HEK293 (cell line): ENCODE measurements around the gene HDAC8.
A peak's percentile ranks its signal among the peaks of the same experiment; 100 is the strongest.

Experiments
- CTCF ChIA-PET: fragments of 350-600 bp; formaldehyde crosslinking; extraction: SDS; loops from one replicate; lab custom pipeline; 2021; ENCODE audit warnings: antibody characterized with exemption; lab: Yijun Ruan, JAX
- POLR2A ChIA-PET: fragments of 300-600 bp; formaldehyde crosslinking; extraction: SDS; loops from one replicate; lab custom pipeline; 2020; ENCODE audit warnings: antibody characterized with exemption, inconsistent platforms; lab: Yijun Ruan, JAX
- H3K27ac ChIP-seq: fragments of 200-500 bp; sonication (Bioruptor generic); 2 replicates; pipeline ENCODE4 v1.5.1; 2014; ENCODE audit warnings: low read depth, low read length, control low read depth, inconsistent platforms; ENCODE audit errors: extremely low read depth
- H3K36me3 ChIP-seq, 2 experiments: fragments of 200-500 bp in 1 of 2; sonication (Bioruptor generic) in 1 of 2; 1 replicate in 1 of 2; 2 replicates in 1 of 2; pipeline ENCODE4 v1.5.1; 2014 to 2017; ENCODE audit warnings: inconsistent platforms in 2 of 2, low read length in 2 of 2; ENCODE audit not compliant: control insufficient read depth in 2 of 2, insufficient read depth in 1 of 2
- H3K4me1 ChIP-seq: fragments of 200-500 bp; sonication (Bioruptor generic); 2 replicates; pipeline ENCODE4 v1.5.1; 2014; ENCODE audit warnings: mild to moderate bottlenecking, low read length, inconsistent platforms; ENCODE audit not compliant: control insufficient read depth, insufficient read depth
- H3K4me3 ChIP-seq: 2 replicates; pipeline ENCODE4 v1.5.1; 2011; ENCODE audit warnings: low read depth, mild to moderate bottlenecking, control low read depth, low read length, moderate library complexity
- H3K9me3 ChIP-seq: fragments of 200-500 bp; sonication (Bioruptor generic); 2 replicates; pipeline ENCODE4 v1.5.1; 2014; ENCODE audit warnings: low read depth, low read length, inconsistent platforms; ENCODE audit not compliant: control insufficient read depth, insufficient read depth
- ZNF221 ChIP-seq: fragments of 450-650 bp; formaldehyde crosslinking; IDR thresholded peaks from 2 replicates; pipeline ENCODE4 v1.5.1; 2017; ENCODE audit warnings: missing biosample characterization, missing genetic modification characterization, borderline replicate concordance
- ZNF404 ChIP-seq: fragments of 450-650 bp; formaldehyde crosslinking; IDR thresholded peaks from 2 replicates; pipeline ENCODE4 v1.5.1; 2017; ENCODE audit warnings: missing biosample characterization, missing genetic modification characterization
- ZNF521 ChIP-seq: fragments of 450-650 bp; formaldehyde crosslinking; IDR thresholded peaks from 2 replicates; pipeline ENCODE4 v1.5.1; 2017; ENCODE audit warnings: missing biosample characterization, mild to moderate bottlenecking, missing genetic modification characterization
- ZSCAN23 ChIP-seq: fragments of 450-650 bp; formaldehyde crosslinking; IDR thresholded peaks from 2 replicates; pipeline ENCODE4 v1.5.1; 2016; ENCODE audit warnings: missing biosample characterization, missing genetic modification characterization
- TF ChIP-seq, protein P1 (sequence below): fragments of 450-650 bp; formaldehyde crosslinking; IDR thresholded peaks from 2 replicates; pipeline ENCODE4 v1.5.1; 2016; ENCODE audit warnings: missing biosample characterization, missing genetic modification characterization, borderline replicate concordance
- TF ChIP-seq, protein P2 (sequence below): fragments of 450-650 bp; formaldehyde crosslinking; IDR thresholded peaks from 2 replicates; pipeline ENCODE4 v1.5.1; 2016; ENCODE audit warnings: missing biosample characterization, missing genetic modification characterization
- TF ChIP-seq, protein P3 (sequence below): fragments of 450-650 bp; formaldehyde crosslinking; IDR thresholded peaks from 2 replicates; pipeline ENCODE4 v1.5.1; 2016; ENCODE audit warnings: missing biosample characterization, missing genetic modification characterization
- TF ChIP-seq, protein P4 (sequence below): fragments of 450-650 bp; formaldehyde crosslinking; IDR thresholded peaks from 2 replicates; pipeline ENCODE4 v1.5.1; 2016; ENCODE audit warnings: missing biosample characterization, missing genetic modification characterization
- TF ChIP-seq, protein P5 (sequence below): fragments of 450-650 bp; formaldehyde crosslinking; IDR thresholded peaks from 2 replicates; pipeline ENCODE4 v1.5.1; 2016; ENCODE audit warnings: missing biosample characterization, missing genetic modification characterization
- TF ChIP-seq, protein P6 (sequence below): fragments of 450-650 bp; formaldehyde crosslinking; IDR thresholded peaks from 2 replicates; pipeline ENCODE4 v1.5.1; 2016; ENCODE audit warnings: missing biosample characterization, missing genetic modification characterization
- TF ChIP-seq, protein P7 (sequence below): fragments of 450-650 bp; formaldehyde crosslinking; conservative IDR thresholded peaks from 2 replicates; pipeline ENCODE4 v1.5.1; 2016; ENCODE audit warnings: low read depth, missing biosample characterization, missing genetic modification characterization

HDAC8 gene

DNA sequence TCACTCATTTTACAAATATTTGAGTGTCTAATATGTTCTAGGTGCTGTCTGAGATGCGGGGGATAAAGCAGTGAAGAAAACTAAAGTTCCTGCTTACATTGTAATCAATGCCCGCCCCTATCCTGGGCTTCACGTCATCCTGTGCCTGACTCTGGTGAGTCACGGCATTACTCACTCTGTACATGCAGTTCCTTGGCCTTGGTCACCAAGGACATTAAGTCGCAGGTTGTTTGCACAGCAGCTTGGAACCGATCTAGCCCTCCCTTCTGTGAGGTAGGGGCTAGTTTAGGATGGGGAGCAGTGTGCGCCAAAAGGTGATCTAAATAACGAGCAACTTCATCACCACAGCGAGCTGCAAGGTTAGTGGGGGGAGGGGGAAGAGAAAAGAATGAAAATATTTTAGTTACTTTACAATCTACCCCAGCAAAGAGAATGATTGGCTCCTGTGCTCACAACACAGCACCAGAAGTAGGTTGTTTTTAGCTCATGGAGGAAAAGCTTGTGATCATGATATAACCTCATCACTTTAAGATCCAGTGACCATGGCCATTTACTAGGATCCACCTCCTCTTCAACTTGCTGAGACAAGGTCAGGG, 48.0 kb upstream of the HDAC8 start (continued):
- TF ChIP-seq, protein P1, sequence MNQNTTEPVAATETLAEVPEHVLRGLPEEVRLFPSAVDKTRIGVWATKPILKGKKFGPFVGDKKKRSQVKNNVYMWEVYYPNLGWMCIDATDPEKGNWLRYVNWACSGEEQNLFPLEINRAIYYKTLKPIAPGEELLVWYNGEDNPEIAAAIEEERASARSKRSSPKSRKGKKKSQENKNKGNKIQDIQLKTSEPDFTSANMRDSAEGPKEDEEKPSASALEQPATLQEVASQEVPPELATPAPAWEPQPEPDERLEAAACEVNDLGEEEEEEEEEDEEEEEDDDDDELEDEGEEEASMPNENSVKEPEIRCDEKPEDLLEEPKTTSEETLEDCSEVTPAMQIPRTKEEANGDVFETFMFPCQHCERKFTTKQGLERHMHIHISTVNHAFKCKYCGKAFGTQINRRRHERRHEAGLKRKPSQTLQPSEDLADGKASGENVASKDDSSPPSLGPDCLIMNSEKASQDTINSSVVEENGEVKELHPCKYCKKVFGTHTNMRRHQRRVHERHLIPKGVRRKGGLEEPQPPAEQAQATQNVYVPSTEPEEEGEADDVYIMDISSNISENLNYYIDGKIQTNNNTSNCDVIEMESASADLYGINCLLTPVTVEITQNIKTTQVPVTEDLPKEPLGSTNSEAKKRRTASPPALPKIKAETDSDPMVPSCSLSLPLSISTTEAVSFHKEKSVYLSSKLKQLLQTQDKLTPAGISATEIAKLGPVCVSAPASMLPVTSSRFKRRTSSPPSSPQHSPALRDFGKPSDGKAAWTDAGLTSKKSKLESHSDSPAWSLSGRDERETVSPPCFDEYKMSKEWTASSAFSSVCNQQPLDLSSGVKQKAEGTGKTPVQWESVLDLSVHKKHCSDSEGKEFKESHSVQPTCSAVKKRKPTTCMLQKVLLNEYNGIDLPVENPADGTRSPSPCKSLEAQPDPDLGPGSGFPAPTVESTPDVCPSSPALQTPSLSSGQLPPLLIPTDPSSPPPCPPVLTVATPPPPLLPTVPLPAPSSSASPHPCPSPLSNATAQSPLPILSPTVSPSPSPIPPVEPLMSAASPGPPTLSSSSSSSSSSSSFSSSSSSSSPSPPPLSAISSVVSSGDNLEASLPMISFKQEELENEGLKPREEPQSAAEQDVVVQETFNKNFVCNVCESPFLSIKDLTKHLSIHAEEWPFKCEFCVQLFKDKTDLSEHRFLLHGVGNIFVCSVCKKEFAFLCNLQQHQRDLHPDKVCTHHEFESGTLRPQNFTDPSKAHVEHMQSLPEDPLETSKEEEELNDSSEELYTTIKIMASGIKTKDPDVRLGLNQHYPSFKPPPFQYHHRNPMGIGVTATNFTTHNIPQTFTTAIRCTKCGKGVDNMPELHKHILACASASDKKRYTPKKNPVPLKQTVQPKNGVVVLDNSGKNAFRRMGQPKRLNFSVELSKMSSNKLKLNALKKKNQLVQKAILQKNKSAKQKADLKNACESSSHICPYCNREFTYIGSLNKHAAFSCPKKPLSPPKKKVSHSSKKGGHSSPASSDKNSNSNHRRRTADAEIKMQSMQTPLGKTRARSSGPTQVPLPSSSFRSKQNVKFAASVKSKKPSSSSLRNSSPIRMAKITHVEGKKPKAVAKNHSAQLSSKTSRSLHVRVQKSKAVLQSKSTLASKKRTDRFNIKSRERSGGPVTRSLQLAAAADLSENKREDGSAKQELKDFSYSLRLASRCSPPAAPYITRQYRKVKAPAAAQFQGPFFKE (tag by site-specific recombination), result no peak
- TF ChIP-seq, protein P2, sequence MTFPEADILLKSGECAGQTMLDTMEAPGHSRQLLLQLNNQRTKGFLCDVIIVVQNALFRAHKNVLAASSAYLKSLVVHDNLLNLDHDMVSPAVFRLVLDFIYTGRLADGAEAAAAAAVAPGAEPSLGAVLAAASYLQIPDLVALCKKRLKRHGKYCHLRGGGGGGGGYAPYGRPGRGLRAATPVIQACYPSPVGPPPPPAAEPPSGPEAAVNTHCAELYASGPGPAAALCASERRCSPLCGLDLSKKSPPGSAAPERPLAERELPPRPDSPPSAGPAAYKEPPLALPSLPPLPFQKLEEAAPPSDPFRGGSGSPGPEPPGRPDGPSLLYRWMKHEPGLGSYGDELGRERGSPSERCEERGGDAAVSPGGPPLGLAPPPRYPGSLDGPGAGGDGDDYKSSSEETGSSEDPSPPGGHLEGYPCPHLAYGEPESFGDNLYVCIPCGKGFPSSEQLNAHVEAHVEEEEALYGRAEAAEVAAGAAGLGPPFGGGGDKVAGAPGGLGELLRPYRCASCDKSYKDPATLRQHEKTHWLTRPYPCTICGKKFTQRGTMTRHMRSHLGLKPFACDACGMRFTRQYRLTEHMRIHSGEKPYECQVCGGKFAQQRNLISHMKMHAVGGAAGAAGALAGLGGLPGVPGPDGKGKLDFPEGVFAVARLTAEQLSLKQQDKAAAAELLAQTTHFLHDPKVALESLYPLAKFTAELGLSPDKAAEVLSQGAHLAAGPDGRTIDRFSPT (tag by site-specific recombination), result peak; percentile 29; the same call in 1 of the 2 replicates

DNA sequence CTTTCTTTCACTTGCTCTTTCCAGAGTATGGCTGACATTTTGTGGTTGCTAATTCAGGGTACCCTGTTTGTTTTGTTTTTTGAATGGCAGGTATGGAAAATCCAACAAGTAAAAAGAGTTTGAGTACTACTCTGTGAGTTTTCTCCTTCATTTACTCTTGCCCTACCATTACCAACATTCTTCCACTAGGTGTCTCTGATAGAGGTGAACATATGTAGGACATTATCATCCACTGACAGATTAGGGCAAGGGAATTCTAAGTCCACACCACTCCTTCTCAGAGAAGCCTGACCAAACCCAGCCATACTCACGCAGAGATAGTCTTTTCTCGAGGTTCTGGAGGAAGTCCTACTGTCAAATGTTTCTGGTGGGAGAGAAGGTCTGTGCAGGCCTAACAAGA, 36.7 kb upstream of the HDAC8 start:
- CTCF ChIA-PET, result no interaction called here
- Histone ChIP-seq H3K36me3 (peaks cover 16 to 39% of the 10 kb centered on the region in 2 experiments), H3K4me3 (no peak overlapping the region), H3K4me1 (no peaks in the 10 kb centered on the region), H3K27ac (no peak overlapping the region), H3K9me3 (no peaks in the 10 kb centered on the region)
- no peak for TF ChIP-seq ZNF521 (tag by site-specific recombination)
- TF ChIP-seq, protein P3, sequence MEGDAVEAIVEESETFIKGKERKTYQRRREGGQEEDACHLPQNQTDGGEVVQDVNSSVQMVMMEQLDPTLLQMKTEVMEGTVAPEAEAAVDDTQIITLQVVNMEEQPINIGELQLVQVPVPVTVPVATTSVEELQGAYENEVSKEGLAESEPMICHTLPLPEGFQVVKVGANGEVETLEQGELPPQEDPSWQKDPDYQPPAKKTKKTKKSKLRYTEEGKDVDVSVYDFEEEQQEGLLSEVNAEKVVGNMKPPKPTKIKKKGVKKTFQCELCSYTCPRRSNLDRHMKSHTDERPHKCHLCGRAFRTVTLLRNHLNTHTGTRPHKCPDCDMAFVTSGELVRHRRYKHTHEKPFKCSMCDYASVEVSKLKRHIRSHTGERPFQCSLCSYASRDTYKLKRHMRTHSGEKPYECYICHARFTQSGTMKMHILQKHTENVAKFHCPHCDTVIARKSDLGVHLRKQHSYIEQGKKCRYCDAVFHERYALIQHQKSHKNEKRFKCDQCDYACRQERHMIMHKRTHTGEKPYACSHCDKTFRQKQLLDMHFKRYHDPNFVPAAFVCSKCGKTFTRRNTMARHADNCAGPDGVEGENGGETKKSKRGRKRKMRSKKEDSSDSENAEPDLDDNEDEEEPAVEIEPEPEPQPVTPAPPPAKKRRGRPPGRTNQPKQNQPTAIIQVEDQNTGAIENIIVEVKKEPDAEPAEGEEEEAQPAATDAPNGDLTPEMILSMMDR (tag by site-specific recombination), result 0 out of 2 replicates have a peak, but pooled peaks have one; percentile 36
- POLR2A ChIA-PET, result no interaction called here

DNA sequence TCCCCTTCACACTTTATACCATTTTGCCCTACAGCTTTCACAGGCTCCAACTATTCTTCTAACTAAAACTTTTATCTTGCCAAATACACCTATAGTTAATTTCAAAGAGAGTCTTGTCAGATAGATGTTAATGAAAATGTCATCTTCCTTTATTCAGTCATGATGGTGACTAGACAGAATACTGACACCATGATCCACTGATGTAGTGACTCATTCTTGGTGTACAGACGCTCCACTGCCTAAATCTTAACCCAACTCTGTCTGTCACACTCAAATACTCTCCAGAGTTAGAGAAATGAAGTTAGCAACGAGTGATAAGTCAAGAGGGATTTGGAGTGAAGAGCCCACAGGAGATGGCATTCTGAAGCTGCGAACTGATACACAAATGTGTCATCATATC, 32.1 kb upstream of the HDAC8 start:
- Histone ChIP-seq H3K4me1 (no peaks in the 10 kb centered on the region), H3K9me3 (no peaks in the 10 kb centered on the region), H3K36me3 (peaks cover 12 to 45% of the 10 kb centered on the region in 2 experiments), H3K4me3 (no peak overlapping the region), H3K27ac (no peak overlapping the region)
- POLR2A ChIA-PET, result interaction anchor here (1.1 kb wide), 1 partner anchor 328 kb away, joined by 3 read pairs; the partner anchor contains the start of gene RPS4X
- TF ChIP-seq, protein P4, sequence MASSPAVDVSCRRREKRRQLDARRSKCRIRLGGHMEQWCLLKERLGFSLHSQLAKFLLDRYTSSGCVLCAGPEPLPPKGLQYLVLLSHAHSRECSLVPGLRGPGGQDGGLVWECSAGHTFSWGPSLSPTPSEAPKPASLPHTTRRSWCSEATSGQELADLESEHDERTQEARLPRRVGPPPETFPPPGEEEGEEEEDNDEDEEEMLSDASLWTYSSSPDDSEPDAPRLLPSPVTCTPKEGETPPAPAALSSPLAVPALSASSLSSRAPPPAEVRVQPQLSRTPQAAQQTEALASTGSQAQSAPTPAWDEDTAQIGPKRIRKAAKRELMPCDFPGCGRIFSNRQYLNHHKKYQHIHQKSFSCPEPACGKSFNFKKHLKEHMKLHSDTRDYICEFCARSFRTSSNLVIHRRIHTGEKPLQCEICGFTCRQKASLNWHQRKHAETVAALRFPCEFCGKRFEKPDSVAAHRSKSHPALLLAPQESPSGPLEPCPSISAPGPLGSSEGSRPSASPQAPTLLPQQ (tag by site-specific recombination), result no peak
- TF ChIP-seq ZNF221 (tag by site-specific recombination) (no peak), ZSCAN23 (tag by site-specific recombination) (no peak), ZNF404 (tag by site-specific recombination) (no peak)
- TF ChIP-seq, protein P5, sequence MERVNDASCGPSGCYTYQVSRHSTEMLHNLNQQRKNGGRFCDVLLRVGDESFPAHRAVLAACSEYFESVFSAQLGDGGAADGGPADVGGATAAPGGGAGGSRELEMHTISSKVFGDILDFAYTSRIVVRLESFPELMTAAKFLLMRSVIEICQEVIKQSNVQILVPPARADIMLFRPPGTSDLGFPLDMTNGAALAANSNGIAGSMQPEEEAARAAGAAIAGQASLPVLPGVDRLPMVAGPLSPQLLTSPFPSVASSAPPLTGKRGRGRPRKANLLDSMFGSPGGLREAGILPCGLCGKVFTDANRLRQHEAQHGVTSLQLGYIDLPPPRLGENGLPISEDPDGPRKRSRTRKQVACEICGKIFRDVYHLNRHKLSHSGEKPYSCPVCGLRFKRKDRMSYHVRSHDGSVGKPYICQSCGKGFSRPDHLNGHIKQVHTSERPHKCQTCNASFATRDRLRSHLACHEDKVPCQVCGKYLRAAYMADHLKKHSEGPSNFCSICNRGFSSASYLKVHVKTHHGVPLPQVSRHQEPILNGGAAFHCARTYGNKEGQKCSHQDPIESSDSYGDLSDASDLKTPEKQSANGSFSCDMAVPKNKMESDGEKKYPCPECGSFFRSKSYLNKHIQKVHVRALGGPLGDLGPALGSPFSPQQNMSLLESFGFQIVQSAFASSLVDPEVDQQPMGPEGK (tag by site-specific recombination), result no peak
- TF ChIP-seq, protein P6, sequence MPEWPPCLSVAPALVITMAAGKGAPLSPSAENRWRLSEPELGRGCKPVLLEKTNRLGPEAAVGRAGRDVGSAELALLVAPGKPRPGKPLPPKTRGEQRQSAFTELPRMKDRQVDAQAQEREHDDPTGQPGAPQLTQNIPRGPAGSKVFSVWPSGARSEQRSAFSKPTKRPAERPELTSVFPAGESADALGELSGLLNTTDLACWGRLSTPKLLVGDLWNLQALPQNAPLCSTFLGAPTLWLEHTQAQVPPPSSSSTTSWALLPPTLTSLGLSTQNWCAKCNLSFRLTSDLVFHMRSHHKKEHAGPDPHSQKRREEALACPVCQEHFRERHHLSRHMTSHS, result no peak
- TF ChIP-seq, protein P7, sequence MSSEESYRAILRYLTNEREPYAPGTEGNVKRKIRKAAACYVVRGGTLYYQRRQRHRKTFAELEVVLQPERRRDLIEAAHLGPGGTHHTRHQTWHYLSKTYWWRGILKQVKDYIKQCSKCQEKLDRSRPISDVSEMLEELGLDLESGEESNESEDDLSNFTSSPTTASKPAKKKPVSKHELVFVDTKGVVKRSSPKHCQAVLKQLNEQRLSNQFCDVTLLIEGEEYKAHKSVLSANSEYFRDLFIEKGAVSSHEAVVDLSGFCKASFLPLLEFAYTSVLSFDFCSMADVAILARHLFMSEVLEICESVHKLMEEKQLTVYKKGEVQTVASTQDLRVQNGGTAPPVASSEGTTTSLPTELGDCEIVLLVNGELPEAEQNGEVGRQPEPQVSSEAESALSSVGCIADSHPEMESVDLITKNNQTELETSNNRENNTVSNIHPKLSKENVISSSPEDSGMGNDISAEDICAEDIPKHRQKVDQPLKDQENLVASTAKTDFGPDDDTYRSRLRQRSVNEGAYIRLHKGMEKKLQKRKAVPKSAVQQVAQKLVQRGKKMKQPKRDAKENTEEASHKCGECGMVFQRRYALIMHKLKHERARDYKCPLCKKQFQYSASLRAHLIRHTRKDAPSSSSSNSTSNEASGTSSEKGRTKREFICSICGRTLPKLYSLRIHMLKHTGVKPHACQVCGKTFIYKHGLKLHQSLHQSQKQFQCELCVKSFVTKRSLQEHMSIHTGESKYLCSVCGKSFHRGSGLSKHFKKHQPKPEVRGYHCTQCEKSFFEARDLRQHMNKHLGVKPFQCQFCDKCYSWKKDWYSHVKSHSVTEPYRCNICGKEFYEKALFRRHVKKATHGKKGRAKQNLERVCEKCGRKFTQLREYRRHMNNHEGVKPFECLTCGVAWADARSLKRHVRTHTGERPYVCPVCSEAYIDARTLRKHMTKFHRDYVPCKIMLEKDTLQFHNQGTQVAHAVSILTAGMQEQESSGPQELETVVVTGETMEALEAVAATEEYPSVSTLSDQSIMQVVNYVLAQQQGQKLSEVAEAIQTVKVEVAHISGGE, result no peak
- TF ChIP-seq, all 188 proteins: peak for 0
- CTCF ChIA-PET, result interaction anchor here (0.6 to 0.7 kb wide), 2 partner anchors 17 to 31 kb away, joined by 3 read pairs; no protein-coding TSS in a partner anchor
